ENCODE data around the gene CCSER1. TPM values are rescaled to one million over a fixed set of nuclear protein-coding genes. Genes with fewer than 3 reads are reported as not detected.

Gene CCSER1
- total RNA-seq, 2 experiments from 2014 or later = not detected

DNA sequence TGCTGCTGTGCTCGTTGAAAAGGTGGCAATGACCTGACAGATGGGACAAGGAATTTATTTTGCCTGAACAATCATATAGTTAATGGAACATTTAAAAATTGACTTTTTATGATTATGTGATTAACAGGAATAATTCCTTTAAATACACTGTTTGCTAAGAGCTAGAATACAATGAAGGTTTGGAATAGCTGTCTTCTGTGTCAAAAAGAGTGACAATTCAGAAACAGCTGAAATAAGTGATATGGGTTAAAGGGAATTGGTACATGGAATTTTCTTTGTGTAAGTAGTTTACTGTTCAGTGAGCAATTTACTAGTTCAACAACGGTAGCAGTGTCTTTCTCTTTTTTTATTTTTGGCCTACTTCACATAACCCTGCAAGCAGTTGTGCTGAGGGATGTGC, 1093.1 kb downstream of the CCSER1 start:
- intact Hi-C loops (cut with micrococcal nuclease) = no loop called here
- DNase-seq (no peak), ATAC-seq (no peak)
- ChIA-PET CTCF (no interaction called here), POLR2A (no interaction called here)
- no peaks in the 10 kb centered on the region for H3K27me3 Mint-ChIP-seq
- TF ChIP-seq, protein P1, sequence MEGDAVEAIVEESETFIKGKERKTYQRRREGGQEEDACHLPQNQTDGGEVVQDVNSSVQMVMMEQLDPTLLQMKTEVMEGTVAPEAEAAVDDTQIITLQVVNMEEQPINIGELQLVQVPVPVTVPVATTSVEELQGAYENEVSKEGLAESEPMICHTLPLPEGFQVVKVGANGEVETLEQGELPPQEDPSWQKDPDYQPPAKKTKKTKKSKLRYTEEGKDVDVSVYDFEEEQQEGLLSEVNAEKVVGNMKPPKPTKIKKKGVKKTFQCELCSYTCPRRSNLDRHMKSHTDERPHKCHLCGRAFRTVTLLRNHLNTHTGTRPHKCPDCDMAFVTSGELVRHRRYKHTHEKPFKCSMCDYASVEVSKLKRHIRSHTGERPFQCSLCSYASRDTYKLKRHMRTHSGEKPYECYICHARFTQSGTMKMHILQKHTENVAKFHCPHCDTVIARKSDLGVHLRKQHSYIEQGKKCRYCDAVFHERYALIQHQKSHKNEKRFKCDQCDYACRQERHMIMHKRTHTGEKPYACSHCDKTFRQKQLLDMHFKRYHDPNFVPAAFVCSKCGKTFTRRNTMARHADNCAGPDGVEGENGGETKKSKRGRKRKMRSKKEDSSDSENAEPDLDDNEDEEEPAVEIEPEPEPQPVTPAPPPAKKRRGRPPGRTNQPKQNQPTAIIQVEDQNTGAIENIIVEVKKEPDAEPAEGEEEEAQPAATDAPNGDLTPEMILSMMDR (IDR thresholded peaks at IDR 0.05) = no peak
- no peaks in the 10 kb centered on the region for H3K9me3 Mint-ChIP-seq
- H3K4me3 Mint-ChIP-seq = no peak overlapping the region
- H3K27ac Mint-ChIP-seq = no peak overlapping the region
- H3K4me1 Mint-ChIP-seq (ENCODE audit: low read depth) = no peaks in the 10 kb centered on the region
- no peaks in the 10 kb centered on the region for H3K36me3 Mint-ChIP-seq (ENCODE audit: low read depth)

DNA sequence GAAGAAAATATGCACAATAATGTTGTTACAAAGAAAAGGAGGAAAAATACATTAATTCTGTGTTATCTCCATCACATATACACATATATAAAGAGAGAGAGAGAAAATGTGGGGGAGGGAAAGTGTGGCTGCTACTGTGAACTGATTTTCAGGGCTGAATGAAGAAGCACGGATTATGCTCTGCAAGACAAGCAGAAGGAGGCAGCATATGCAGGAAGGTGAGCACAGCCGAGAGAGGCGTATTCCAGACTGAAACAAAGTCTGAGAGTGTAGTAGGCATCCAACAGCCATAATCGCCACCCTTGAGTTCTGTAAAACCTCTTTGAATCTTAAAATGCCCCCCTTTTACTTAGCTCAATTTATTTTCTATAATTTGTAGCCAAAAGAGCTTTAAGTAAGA, 1094.8 kb downstream of the CCSER1 start:
- POLR2A ChIA-PET = no interaction called here
- no peak overlapping the region for H3K4me3 Mint-ChIP-seq
- no peaks in the 10 kb centered on the region for H3K4me1 Mint-ChIP-seq (ENCODE audit: low read depth)
- no peak overlapping the region for H3K27ac Mint-ChIP-seq
- CTCF ChIA-PET = no interaction called here
- H3K36me3 Mint-ChIP-seq (ENCODE audit: low read depth) = no peaks in the 10 kb centered on the region
- H3K9me3 Mint-ChIP-seq = no peaks in the 10 kb centered on the region
- intact Hi-C loops (cut with micrococcal nuclease) = no loop called here
- TF ChIP-seq, protein P1 (IDR thresholded peaks at IDR 0.05) = no peak
- no peaks in the 10 kb centered on the region for H3K27me3 Mint-ChIP-seq
- ATAC-seq = no peak
- no peak for DNase-seq

DNA sequence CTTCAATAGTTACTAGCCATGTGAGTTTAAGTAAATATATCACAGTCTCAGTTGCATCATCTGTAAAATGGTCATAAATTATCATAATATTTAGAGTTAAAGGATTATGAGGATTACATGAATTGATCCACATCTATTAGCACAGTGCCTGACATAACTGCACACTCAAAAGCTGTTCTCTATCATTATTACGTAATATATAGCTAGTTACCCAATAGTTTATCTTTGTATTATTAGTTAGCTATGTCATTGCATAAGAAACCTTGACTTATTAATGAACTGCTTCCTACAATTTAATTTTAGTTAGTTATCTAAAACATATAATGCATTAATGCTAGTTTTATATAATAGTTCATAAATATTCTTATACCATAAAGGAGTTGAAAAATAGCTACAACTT, 1099.7 kb downstream of the CCSER1 start:
- Mint-ChIP-seq H3K27ac (no peak overlapping the region), H3K4me3 (no peak overlapping the region)
- ATAC-seq = no peak

DNA sequence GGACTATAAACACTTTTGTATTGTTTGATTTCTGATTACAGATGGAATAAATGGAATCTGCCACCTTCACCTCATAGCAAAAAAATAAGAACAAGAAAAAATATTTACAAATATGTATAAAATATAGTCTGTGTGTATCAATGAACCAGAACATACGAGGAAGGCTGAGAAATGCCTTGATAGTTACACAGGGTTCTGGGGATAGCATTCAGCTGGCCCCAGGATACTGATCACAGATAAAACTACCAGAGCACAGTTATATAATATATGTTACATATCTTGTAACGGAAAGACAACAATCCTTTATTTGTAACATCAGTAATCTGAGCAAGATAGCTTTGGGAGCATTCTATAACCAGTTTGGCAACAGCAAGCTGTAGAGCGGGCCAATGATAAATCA, 1101.5 kb downstream of the CCSER1 start:
- no peaks in the 10 kb centered on the region for H3K27me3 Mint-ChIP-seq
- no peak overlapping the region for H3K4me3 Mint-ChIP-seq
- no peak overlapping the region for H3K27ac Mint-ChIP-seq
- no peak for DNase-seq
- H3K36me3 Mint-ChIP-seq (ENCODE audit: low read depth) = no peaks in the 10 kb centered on the region
- intact Hi-C loops (cut with micrococcal nuclease) = no loop called here
- TF ChIP-seq, protein P1 (IDR thresholded peaks at IDR 0.05) = no peak
- ATAC-seq = no peak
- H3K4me1 Mint-ChIP-seq (ENCODE audit: low read depth) = no peaks in the 10 kb centered on the region
- ChIA-PET CTCF (no interaction called here), POLR2A (no interaction called here)
- H3K9me3 Mint-ChIP-seq = peaks cover 3% of the 10 kb centered on the region

More for the DNA sequence above, 1099.7 kb downstream of the CCSER1 start:
- Mint-ChIP-seq H3K4me1 (ENCODE audit: low read depth) (no peaks in the 10 kb centered on the region), H3K9me3 (peaks cover 3% of the 10 kb centered on the region), H3K36me3 (ENCODE audit: low read depth) (no peaks in the 10 kb centered on the region), H3K27me3 (no peaks in the 10 kb centered on the region)
- CTCF ChIA-PET = no interaction called here
- TF ChIP-seq, protein P1 (IDR thresholded peaks at IDR 0.05) = no peak
- POLR2A ChIA-PET = no interaction called here
- DNase-seq = no peak
- intact Hi-C loops (cut with micrococcal nuclease) = no loop called here

DNA sequence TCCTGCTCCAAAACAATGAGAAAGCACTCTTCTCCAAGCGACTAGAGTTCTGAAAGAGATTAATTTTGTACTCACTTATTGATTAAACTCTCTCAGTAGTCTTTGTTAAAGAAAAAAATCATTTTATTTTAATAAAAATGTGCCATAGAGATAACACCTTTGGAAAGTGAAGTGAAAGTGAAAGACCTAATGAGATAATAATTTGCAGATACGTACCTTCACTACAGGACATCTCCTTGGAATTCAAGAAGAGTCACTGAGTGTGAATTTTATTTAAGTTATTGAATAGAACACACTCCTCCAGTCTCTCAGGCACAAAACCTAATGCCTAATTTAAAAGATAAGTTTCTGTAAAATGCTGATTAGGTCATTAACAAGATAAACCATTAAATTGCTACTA, 1106.0 kb downstream of the CCSER1 start:
- ChIA-PET POLR2A (no interaction called here), CTCF (no interaction called here)
- peaks cover 5% of the 10 kb centered on the region for H3K9me3 Mint-ChIP-seq
- no peak overlapping the region for H3K4me3 Mint-ChIP-seq
- intact Hi-C loops (cut with micrococcal nuclease) = no loop called here
- H3K27ac Mint-ChIP-seq = no peak overlapping the region
- no peak for DNase-seq
- no peak for ATAC-seq
- H3K27me3 Mint-ChIP-seq = no peaks in the 10 kb centered on the region
- H3K36me3 Mint-ChIP-seq (ENCODE audit: low read depth) = no peaks in the 10 kb centered on the region
- TF ChIP-seq, protein P1 (IDR thresholded peaks at IDR 0.05) = no peak
- H3K4me1 Mint-ChIP-seq (ENCODE audit: low read depth) = no peaks in the 10 kb centered on the region

All from activated CD8-positive, alpha-beta T cell treated with anti-CD3 and anti-CD28 coated beads for 36 hours (primary cell).